Parathyroid adenoma (tissue), 2 donors: ENCODE measurements around the gene CDH4.

Source experiments
- H2AFZ ChIP-seq: fragments of 300-600 bp; sonication (generic); one replicate; pipeline ENCODE4 v1.7.0; 2017; ENCODE audit warnings: antibody characterized with exemption, mild to moderate bottlenecking
- H3K27ac ChIP-seq: fragments of 300-600 bp; sonication (generic); one replicate; pipeline ENCODE4 v1.7.0; 2017
- H3K27me3 ChIP-seq: fragments of 300-600 bp; sonication (generic); one replicate; pipeline ENCODE4 v1.7.0; 2017; ENCODE audit warnings: low read length; ENCODE audit not compliant: control insufficient read depth, insufficient read depth
- H3K36me3 ChIP-seq: fragments of 300-600 bp; sonication (generic); one replicate; pipeline ENCODE4 v1.7.0; 2017; ENCODE audit warnings: low read length; ENCODE audit not compliant: control insufficient read depth, insufficient read depth
- H3K4me1 ChIP-seq: fragments of 300-600 bp; sonication (generic); one replicate; pipeline ENCODE4 v1.7.0; 2017; ENCODE audit warnings: control low read depth
- H3K4me2 ChIP-seq: fragments of 300-600 bp; sonication (generic); one replicate; pipeline ENCODE4 v1.7.0; 2017; ENCODE audit warnings: low read length
- H3K4me3 ChIP-seq: fragments of 300-600 bp; sonication (generic); one replicate; pipeline ENCODE4 v1.7.0; 2017; ENCODE audit warnings: low read depth, low read length
- H3K79me2 ChIP-seq: fragments of 300-600 bp; sonication (generic); one replicate; pipeline ENCODE4 v1.7.0; 2017; ENCODE audit warnings: control low read depth
- H3K9ac ChIP-seq: fragments of 300-600 bp; sonication (generic); one replicate; pipeline ENCODE4 v1.7.0; 2017; ENCODE audit warnings: mild to moderate bottlenecking
- H3K9me3 ChIP-seq: fragments of 300-600 bp; sonication (generic); one replicate; pipeline ENCODE4 v1.7.0; 2017; ENCODE audit warnings: low read length; ENCODE audit not compliant: control insufficient read depth
- CTCF ChIP-seq: fragments of 300-600 bp; sonication (generic); IDR thresholded peaks from one replicate; pipeline ENCODE4 v1.7.0; 2017; ENCODE audit warnings: antibody characterized with exemption, mild to moderate bottlenecking
- donor health status: primary hyperparathyroidism.

Gene CDH4

GRCh38 chr20:61371501-61372136 is 119.6 kb downstream of the CDH4 start:
- H3K4me3 ChIP-seq, result no peak overlapping the region
- H3K9me3 ChIP-seq, result no peaks in the 10 kb centered on the region
- H3K4me1 ChIP-seq, result no peaks in the 10 kb centered on the region
- H2AFZ ChIP-seq, result no peak overlapping the region
- H3K27ac ChIP-seq, result no peak overlapping the region
- H3K36me3 ChIP-seq, result no peaks in the 10 kb centered on the region
- no peak overlapping the region for H3K4me2 ChIP-seq
- no peak overlapping the region for H3K9ac ChIP-seq
- H3K27me3 ChIP-seq, result no peaks in the 10 kb centered on the region
- TF ChIP-seq CTCF, result no peak
- H3K79me2 ChIP-seq, result no peaks in the 10 kb centered on the region

GRCh38 chr20:61372137-61373054 is 120.3 kb downstream of the CDH4 start:
- Histone ChIP-seq H3K27ac (no peak overlapping the region), H3K4me2 (no peak overlapping the region), H3K4me3 (no peak overlapping the region), H3K9ac (no peak overlapping the region), H3K4me1 (no peaks in the 10 kb centered on the region), H3K79me2 (no peaks in the 10 kb centered on the region), H2AFZ (no peak overlapping the region), H3K9me3 (no peaks in the 10 kb centered on the region), H3K27me3 (no peaks in the 10 kb centered on the region), H3K36me3 (no peaks in the 10 kb centered on the region)
- no peak for TF ChIP-seq CTCF

GRCh38 chr20:61373055-61373399 is 121.0 kb downstream of the CDH4 start:
- Histone ChIP-seq H3K4me1 (no peaks in the 10 kb centered on the region), H3K9ac (no peak overlapping the region)

GRCh38 chr20:61373956-61374545 is 122.0 kb downstream of the CDH4 start:
- H3K27ac ChIP-seq, result no peak overlapping the region
- no peak for TF ChIP-seq CTCF
- H3K9me3 ChIP-seq, result no peaks in the 10 kb centered on the region
- H3K9ac ChIP-seq, result no peak overlapping the region
- H3K4me1 ChIP-seq, result no peaks in the 10 kb centered on the region
- H3K4me2 ChIP-seq, result no peak overlapping the region
- H3K4me3 ChIP-seq, result no peak overlapping the region
- H3K36me3 ChIP-seq, result no peaks in the 10 kb centered on the region
- no peaks in the 10 kb centered on the region for H3K79me2 ChIP-seq
- no peaks in the 10 kb centered on the region for H3K27me3 ChIP-seq
- no peak overlapping the region for H2AFZ ChIP-seq

More at GRCh38 chr20:61373055-61373399, 121.0 kb downstream of the CDH4 start:
- TF ChIP-seq CTCF, result no peak
- H3K27me3 ChIP-seq, result no peaks in the 10 kb centered on the region
- no peak overlapping the region for H3K27ac ChIP-seq
- no peak overlapping the region for H3K4me2 ChIP-seq
- H3K36me3 ChIP-seq, result no peaks in the 10 kb centered on the region
- no peak overlapping the region for H3K4me3 ChIP-seq
- H3K79me2 ChIP-seq, result no peaks in the 10 kb centered on the region
- H3K9me3 ChIP-seq, result no peaks in the 10 kb centered on the region
- H2AFZ ChIP-seq, result no peak overlapping the region
